Right lobe of liver (tissue), 4 donors: Measurements from ENCODE around the gene CPT1C.

Source experiments
- CTCF ChIP-seq, 4 donors: fragments of 200-600 bp in 3 of 4; fragments of 450-650 bp in 1 of 4; IDR thresholded peaks; one replicate each; pipeline versions ENCODE4 v1.5.1 to v1.8.0; 2016 to 2022; ENCODE audit warnings: antibody characterized with exemption in 4 of 4, mild to moderate bottlenecking in 2 of 4
- POLR2A ChIP-seq: fragments of 450-650 bp; IDR thresholded peaks from one replicate; pipeline ENCODE4 v1.6.1; 2017; ENCODE audit warnings: antibody characterized with exemption, mild to moderate bottlenecking
- donor health status: DM: no; HTN: no; CAD: no.
- donor health status: DM: no; HTN: no; CAD: no.
- donor health status: DM: no; HTN: yes; CAD: no.

GRCh38 chr19:49680421-49681351 lies 10.2 kb upstream of the CPT1C start:
- TF ChIP-seq POLR2A (no peak), CTCF (IDR thresholded peaks at IDR 0.05) (peak in 3 of 4 donors; percentile 96 to 100 (median 100))
